Osteoblast (primary cell): ENCODE measurements around the gene ZC3H18. TPM values are rescaled to one million over a fixed set of nuclear protein-coding genes. Genes with fewer than 3 reads are reported as not detected.

Experiments
- DNase-seq: peaks from one replicate; pipeline ENCODE4 v3.0.0; 2011; ENCODE audit warnings: low spot score, mixed read lengths; ENCODE audit not compliant: insufficient read length; ENCODE audit errors: missing footprints
- H2AFZ ChIP-seq: 2 replicates; pipeline ENCODE4 v1.6.0; 2011; ENCODE audit warnings: mild to moderate bottlenecking, low read length
- H3K27ac ChIP-seq: 2 replicates; pipeline ENCODE4 v1.5.1; 2011; ENCODE audit warnings: mild to moderate bottlenecking, low read depth, low read length, moderate library complexity
- H3K27me3 ChIP-seq: 2 replicates; pipeline ENCODE4 v1.6.0; 2012; ENCODE audit warnings: mild to moderate bottlenecking, control low read depth, inconsistent platforms, low read length, moderate library complexity; ENCODE audit not compliant: insufficient read depth
- H3K36me3 ChIP-seq: 2 replicates; pipeline ENCODE4 v1.5.1; 2011; ENCODE audit warnings: mild to moderate bottlenecking, low read length, control low read depth, moderate library complexity; ENCODE audit not compliant: insufficient read depth
- H3K4me1 ChIP-seq: 2 replicates; pipeline ENCODE4 v1.5.1; 2011; ENCODE audit warnings: mild to moderate bottlenecking, low read length, control low read depth, moderate library complexity; ENCODE audit not compliant: insufficient read depth
- H3K4me2 ChIP-seq: 2 replicates; pipeline ENCODE4 v1.6.0; 2011; ENCODE audit warnings: mild to moderate bottlenecking, low read length; ENCODE audit not compliant: insufficient read depth
- H3K4me3 ChIP-seq: fragments of 200-600 bp; sonication (generic); 3 replicates; pipeline ENCODE4 v1.5.1; 2012; ENCODE audit warnings: mild to moderate bottlenecking, low read length, inconsistent platforms; ENCODE audit not compliant: insufficient read depth
- H3K79me2 ChIP-seq: 2 replicates; pipeline ENCODE4 v1.6.0; 2012; ENCODE audit warnings: mild to moderate bottlenecking, low read length, control low read depth, inconsistent platforms; ENCODE audit not compliant: insufficient read depth
- H3K9me3 ChIP-seq: 2 replicates; pipeline ENCODE4 v1.5.1; 2011; ENCODE audit warnings: low read depth, low read length, control low read depth
- H4K20me1 ChIP-seq: 2 replicates; pipeline ENCODE4 v1.6.0; 2012; ENCODE audit warnings: mild to moderate bottlenecking, low read length, control low read depth; ENCODE audit not compliant: insufficient read depth
- total RNA-seq: library from RNA; depleted of rRNA; stranded (reverse); fragments of >200 nt; gene quantifications from 2 replicates; pipeline ENCODE4 v1.2.3, GENCODE V29; 2012
- TF ChIP-seq, protein P1 (sequence below): IDR thresholded peaks from 2 replicates; pipeline ENCODE4 v1.5.1; 2011; ENCODE audit warnings: mild to moderate bottlenecking, low read depth, low read length, moderate library complexity; ENCODE audit errors: extremely low read depth

ZC3H18 gene
- total RNA-seq, 1 donor: 10.9 TPM

DNA sequence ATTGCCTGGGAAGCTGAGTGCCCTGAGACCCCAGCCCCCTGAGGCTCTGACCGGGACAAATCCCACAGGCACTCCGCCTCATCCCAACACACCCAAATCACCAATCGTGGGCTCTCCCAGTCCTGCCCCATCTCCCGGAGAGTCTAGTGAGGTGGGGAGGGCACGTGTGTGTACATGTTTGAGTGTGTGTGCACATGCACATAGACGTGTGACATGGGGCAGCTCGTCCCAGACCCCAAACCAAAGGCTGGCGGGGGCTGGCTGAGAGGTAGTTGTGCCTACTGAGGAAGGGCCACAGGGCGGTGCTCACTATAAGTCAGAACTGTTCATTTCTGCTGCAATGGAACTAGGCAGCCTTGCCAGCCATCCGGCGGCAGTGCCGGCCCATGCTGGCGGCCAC lies 107.5 kb downstream of the ZC3H18 start:
- Histone ChIP-seq H3K79me2 (no peaks in the 10 kb centered on the region), H3K27me3 (peaks cover 37% of the 10 kb centered on the region), H3K4me2 (peak overlapping the region; percentile 28), H3K4me3 (no peak overlapping the region), H2AFZ (no peak overlapping the region), H3K9me3 (no peaks in the 10 kb centered on the region), H4K20me1 (peaks cover 2% of the 10 kb centered on the region), H3K4me1 (peaks cover 7% of the 10 kb centered on the region), H3K36me3 (peaks cover 5% of the 10 kb centered on the region), H3K27ac (no peak overlapping the region)
- TF ChIP-seq, protein P1, sequence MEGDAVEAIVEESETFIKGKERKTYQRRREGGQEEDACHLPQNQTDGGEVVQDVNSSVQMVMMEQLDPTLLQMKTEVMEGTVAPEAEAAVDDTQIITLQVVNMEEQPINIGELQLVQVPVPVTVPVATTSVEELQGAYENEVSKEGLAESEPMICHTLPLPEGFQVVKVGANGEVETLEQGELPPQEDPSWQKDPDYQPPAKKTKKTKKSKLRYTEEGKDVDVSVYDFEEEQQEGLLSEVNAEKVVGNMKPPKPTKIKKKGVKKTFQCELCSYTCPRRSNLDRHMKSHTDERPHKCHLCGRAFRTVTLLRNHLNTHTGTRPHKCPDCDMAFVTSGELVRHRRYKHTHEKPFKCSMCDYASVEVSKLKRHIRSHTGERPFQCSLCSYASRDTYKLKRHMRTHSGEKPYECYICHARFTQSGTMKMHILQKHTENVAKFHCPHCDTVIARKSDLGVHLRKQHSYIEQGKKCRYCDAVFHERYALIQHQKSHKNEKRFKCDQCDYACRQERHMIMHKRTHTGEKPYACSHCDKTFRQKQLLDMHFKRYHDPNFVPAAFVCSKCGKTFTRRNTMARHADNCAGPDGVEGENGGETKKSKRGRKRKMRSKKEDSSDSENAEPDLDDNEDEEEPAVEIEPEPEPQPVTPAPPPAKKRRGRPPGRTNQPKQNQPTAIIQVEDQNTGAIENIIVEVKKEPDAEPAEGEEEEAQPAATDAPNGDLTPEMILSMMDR: no peak
- no peak for DNase-seq

DNA sequence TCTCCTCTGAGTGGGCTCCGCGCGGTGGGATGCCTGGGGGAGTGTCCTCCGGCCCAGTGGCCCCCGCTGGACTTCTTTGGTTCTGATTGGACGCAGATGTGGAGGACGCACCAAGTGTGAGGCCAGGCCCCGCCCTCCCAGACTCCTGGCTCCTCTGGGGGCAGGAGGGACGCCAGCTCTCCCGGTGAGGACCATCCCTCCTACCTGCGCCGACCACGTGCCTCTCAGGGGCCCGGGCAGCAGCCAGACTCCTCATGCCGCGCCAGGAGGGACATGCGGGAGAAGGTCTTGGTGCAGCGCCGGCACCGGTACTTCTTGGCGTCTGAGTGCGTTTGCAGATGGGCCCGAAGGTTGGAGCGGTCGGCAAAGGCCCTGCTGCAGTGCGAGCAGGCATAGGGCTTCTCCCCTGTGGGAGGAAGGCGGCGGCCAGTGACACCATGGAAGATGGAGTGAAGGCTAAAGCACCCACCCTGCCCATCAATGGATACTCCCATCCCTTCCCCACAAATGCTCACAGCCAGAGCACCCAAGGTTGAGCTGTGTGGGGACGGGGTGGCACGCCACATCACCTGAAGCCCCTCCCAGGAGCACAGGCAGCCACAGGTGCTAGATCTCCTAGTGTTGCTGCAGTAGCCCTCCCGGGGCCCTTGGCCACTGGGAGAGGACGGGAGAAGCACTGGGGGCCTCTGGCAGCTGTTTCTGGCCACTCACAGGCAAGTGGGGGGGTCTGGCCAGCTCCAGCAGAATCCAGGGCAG lies 108.2 kb downstream of the ZC3H18 start:
- Histone ChIP-seq H3K79me2 (no peaks in the 10 kb centered on the region), H3K36me3 (peaks cover 5% of the 10 kb centered on the region), H2AFZ (no peak overlapping the region), H3K27ac (no peak overlapping the region), H4K20me1 (peaks cover 2% of the 10 kb centered on the region), H3K27me3 (peaks cover 37% of the 10 kb centered on the region), H3K9me3 (no peaks in the 10 kb centered on the region), H3K4me1 (peaks cover 7% of the 10 kb centered on the region), H3K4me3 (no peak overlapping the region), H3K4me2 (peak overlapping the region; percentile 28)
- no peak for DNase-seq
- TF ChIP-seq, protein P1: no peak

DNA sequence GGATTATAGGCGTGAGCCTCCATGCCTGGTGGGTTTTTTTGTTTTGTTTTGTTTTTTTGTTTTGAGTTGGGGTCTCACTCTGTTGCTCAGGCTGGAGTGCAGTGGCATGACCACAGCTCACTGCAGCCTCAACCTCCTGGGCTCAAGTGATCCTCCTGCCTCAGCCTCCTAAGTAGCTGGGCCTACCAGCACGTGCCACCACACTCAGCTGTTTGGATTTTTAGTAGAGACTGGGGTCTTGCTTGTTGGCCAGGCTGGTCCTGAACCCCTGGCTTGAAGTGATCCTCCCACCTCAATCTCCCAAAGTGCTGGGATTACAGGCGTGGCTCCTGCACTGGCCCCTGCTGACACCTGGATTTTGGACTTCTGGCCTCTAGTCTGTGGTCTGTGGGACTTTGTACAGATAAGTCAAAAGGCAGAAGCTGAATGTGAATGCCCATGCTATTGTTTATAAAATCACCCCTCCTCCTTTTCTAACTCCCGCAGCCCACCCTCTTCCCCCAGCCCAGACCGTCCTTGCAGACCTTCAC lies 110.4 kb downstream of the ZC3H18 start:
- TF ChIP-seq, protein P1: no peak
- H2AFZ ChIP-seq: no peak overlapping the region
- no peaks in the 10 kb centered on the region for H3K79me2 ChIP-seq
- H3K9me3 ChIP-seq: no peaks in the 10 kb centered on the region
- H4K20me1 ChIP-seq: peaks cover 2% of the 10 kb centered on the region
- no peaks in the 10 kb centered on the region for H3K36me3 ChIP-seq
- H3K27me3 ChIP-seq: peaks cover 37% of the 10 kb centered on the region
- no peak overlapping the region for H3K4me3 ChIP-seq
- no peak overlapping the region for H3K27ac ChIP-seq
- no peak for DNase-seq
- H3K4me1 ChIP-seq: peaks cover 18% of the 10 kb centered on the region
- H3K4me2 ChIP-seq: no peak overlapping the region

DNA sequence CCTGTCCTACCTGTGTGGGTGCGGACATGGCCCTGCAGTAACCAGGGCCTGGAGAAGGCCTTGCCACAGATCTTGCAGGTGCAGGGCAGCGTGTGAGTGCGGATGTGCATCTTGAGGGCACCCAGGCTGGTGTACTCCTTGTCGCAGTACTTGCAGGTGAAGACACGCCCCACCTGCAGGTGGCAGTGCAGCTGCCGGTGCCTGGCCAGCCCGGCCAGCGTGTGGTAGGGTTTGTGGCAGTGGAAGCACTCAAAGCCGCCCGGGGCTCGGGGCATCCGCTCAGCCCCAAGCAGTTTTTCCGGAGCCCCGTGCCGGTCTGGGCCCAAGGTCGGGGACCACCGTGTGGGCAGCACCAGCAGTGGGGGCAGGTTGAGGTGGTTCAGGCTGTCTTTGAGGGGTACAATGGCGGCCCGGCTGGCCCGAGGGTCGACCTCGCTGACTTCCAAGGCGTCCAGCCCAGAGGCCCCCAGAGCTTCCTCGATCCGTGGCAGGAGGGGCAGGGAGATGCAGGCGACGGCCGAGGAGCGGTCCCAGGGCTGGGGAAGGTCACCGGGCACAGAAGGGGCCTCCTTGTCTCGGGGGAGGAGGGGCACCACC lies 111.0 kb downstream of the ZC3H18 start:
- Histone ChIP-seq H4K20me1 (peaks cover 2% of the 10 kb centered on the region), H2AFZ (no peak overlapping the region), H3K79me2 (no peaks in the 10 kb centered on the region), H3K4me1 (peaks cover 22% of the 10 kb centered on the region), H3K27ac (no peak overlapping the region), H3K4me2 (peak overlapping the region; percentile 34), H3K9me3 (no peaks in the 10 kb centered on the region), H3K36me3 (no peaks in the 10 kb centered on the region), H3K27me3 (peaks cover 37% of the 10 kb centered on the region), H3K4me3 (no peak overlapping the region)
- TF ChIP-seq, protein P1: no peak
- no peak for DNase-seq
